H1 (cell line): ENCODE data around the gene OSR1. TPM values are rescaled to one million over a fixed set of nuclear protein-coding genes. Genes with fewer than 3 reads are reported as not detected.

Experiments used
- SP1 ChIP-seq: IDR thresholded peaks from 2 replicates; pipeline ENCODE4 v1.6.1; 2011; ENCODE audit warnings: low read depth, low read length
- polyA plus RNA-seq, 7 experiments: library from polyadenylated mRNA; depleted of rRNA in 3 of 7; stranded (reverse) in 5 of 7; unstranded in 2 of 7; fragments of >200 nt in 5 of 7; fragments of 200-250 nt in 2 of 7; gene quantifications; 1 replicate in 5 of 7; 2 replicates in 1 of 7; 4 replicates in 1 of 7; pipeline versions ENCODE4 v1.2.1 to v1.2.3, GENCODE V29; 2011 to 2013; ENCODE audit warnings: missing spikeins in 2 of 7, mixed read lengths in 2 of 7
- total RNA-seq: library from RNA; stranded (reverse); fragmentation: NEBNext Ultra II Directional; extraction: Animal tissue kit (Norgen Biotek cat#: 25700); gene quantifications from 2 replicates; pipeline ENCODE4 v1.2.1, GENCODE V29; 2021
- TF ChIP-seq, protein P1 (sequence below): fragments of 300-600 bp; sonication (generic); IDR thresholded peaks from 2 replicates; pipeline ENCODE4 v1.7.1; 2012; ENCODE audit warnings: low read length, moderate library complexity, mild to moderate bottlenecking, inconsistent platforms; ENCODE audit not compliant: insufficient replicate concordance

OSR1 gene
- total and polyA plus RNA-seq, 2 of the 8 experiments (the other 6 are each of a cell fraction or from before 2014, with no cell fraction given), result 0.05 to 0.22 TPM

DNA sequence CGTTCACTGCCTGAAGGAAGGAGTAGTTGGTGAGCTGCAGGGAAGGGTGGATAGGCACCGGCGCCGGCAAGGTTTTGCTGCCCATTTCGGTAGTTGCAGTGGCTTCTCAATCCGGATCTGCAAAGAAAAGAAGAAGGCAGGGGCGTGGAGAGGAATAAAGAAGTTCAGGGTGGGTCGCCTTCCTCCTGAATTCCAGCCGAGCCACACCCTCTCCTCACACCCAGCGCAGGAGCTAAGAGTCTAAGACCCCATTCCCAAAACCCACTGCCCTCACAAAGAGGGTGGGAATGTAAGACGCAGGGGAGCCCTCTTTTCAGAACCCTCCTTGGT is 4.7 kb downstream of the OSR1 start (continued):
- TF ChIP-seq, protein P1, sequence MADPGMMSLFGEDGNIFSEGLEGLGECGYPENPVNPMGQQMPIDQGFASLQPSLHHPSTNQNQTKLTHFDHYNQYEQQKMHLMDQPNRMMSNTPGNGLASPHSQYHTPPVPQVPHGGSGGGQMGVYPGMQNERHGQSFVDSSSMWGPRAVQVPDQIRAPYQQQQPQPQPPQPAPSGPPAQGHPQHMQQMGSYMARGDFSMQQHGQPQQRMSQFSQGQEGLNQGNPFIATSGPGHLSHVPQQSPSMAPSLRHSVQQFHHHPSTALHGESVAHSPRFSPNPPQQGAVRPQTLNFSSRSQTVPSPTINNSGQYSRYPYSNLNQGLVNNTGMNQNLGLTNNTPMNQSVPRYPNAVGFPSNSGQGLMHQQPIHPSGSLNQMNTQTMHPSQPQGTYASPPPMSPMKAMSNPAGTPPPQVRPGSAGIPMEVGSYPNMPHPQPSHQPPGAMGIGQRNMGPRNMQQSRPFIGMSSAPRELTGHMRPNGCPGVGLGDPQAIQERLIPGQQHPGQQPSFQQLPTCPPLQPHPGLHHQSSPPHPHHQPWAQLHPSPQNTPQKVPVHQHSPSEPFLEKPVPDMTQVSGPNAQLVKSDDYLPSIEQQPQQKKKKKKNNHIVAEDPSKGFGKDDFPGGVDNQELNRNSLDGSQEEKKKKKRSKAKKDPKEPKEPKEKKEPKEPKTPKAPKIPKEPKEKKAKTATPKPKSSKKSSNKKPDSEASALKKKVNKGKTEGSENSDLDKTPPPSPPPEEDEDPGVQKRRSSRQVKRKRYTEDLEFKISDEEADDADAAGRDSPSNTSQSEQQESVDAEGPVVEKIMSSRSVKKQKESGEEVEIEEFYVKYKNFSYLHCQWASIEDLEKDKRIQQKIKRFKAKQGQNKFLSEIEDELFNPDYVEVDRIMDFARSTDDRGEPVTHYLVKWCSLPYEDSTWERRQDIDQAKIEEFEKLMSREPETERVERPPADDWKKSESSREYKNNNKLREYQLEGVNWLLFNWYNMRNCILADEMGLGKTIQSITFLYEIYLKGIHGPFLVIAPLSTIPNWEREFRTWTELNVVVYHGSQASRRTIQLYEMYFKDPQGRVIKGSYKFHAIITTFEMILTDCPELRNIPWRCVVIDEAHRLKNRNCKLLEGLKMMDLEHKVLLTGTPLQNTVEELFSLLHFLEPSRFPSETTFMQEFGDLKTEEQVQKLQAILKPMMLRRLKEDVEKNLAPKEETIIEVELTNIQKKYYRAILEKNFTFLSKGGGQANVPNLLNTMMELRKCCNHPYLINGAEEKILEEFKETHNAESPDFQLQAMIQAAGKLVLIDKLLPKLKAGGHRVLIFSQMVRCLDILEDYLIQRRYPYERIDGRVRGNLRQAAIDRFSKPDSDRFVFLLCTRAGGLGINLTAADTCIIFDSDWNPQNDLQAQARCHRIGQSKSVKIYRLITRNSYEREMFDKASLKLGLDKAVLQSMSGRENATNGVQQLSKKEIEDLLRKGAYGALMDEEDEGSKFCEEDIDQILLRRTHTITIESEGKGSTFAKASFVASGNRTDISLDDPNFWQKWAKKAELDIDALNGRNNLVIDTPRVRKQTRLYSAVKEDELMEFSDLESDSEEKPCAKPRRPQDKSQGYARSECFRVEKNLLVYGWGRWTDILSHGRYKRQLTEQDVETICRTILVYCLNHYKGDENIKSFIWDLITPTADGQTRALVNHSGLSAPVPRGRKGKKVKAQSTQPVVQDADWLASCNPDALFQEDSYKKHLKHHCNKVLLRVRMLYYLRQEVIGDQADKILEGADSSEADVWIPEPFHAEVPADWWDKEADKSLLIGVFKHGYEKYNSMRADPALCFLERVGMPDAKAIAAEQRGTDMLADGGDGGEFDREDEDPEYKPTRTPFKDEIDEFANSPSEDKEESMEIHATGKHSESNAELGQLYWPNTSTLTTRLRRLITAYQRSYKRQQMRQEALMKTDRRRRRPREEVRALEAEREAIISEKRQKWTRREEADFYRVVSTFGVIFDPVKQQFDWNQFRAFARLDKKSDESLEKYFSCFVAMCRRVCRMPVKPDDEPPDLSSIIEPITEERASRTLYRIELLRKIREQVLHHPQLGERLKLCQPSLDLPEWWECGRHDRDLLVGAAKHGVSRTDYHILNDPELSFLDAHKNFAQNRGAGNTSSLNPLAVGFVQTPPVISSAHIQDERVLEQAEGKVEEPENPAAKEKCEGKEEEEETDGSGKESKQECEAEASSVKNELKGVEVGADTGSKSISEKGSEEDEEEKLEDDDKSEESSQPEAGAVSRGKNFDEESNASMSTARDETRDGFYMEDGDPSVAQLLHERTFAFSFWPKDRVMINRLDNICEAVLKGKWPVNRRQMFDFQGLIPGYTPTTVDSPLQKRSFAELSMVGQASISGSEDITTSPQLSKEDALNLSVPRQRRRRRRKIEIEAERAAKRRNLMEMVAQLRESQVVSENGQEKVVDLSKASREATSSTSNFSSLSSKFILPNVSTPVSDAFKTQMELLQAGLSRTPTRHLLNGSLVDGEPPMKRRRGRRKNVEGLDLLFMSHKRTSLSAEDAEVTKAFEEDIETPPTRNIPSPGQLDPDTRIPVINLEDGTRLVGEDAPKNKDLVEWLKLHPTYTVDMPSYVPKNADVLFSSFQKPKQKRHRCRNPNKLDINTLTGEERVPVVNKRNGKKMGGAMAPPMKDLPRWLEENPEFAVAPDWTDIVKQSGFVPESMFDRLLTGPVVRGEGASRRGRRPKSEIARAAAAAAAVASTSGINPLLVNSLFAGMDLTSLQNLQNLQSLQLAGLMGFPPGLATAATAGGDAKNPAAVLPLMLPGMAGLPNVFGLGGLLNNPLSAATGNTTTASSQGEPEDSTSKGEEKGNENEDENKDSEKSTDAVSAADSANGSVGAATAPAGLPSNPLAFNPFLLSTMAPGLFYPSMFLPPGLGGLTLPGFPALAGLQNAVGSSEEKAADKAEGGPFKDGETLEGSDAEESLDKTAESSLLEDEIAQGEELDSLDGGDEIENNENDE, result no peak
- TF ChIP-seq SP1, result no peak
